ACHN (cell line): ENCODE measurements around the gene AVPR2.

Source experiments
- DNase-seq: peaks from one replicate; pipeline ENCODE4 v3.0.0-alpha.2; 2015
- in situ Hi-C: cut with HindIII; loops from 2 replicates; pipeline ENCODE4 v1.10.0; 2017; ENCODE audit warnings: low sequenced_read_pairs, low pct_ligation_motif_present, low pct_unique_long_range_greater_than_20kb

Gene AVPR2

DNA sequence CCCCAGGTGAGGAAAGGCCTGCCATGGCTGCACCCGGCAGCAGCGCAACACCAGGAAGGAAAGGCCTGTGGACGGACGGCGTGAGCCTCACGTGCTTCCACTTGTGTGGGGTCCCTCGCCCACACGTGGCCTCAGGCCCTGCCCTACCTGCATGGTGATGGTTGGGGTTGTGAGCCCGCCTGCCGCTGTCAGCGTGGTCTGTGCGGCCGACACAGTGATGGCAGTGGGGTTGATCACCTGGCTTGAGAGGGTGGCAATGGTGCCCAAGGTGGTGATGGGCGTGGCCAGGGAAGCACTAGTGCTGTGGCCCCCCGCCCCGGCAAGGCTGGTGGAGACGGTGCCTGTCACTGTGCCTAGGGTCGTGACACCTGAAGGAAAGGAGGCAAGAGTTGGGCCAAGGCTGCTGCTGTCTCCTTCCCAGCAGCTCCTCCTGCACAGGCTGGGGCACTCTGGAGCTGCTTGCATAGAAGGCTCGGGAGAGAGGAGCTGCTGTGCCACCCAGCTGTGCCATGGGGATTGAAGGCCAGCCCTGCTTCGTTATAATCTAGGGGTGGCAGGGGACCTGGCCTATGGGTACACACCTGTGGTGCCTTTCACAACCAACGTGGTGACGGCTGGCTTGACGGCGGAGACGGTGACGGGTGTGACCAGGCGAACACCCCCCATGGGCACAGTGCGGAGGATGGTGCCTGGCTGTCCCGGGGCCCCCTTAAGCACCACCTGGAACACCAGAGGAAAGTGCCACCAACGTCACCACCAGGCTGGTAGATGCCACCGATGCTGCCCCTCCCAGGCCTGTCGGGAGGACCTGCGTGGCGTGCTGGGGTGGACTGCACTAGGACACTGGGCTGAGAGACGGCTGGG is 51.8 kb downstream of the AVPR2 start:
- no peak for DNase-seq
- in situ Hi-C loops = no loop called here
